NCI-H748 (cell line): ENCODE data around the gene TMIGD3.

Source experiments
- DNase-seq: peaks from one replicate; lab custom pipeline; 2025; ENCODE audit not compliant: unreplicated experiment; lab: John Stamatoyannopoulos, UW

The TMIGD3 gene

DNA sequence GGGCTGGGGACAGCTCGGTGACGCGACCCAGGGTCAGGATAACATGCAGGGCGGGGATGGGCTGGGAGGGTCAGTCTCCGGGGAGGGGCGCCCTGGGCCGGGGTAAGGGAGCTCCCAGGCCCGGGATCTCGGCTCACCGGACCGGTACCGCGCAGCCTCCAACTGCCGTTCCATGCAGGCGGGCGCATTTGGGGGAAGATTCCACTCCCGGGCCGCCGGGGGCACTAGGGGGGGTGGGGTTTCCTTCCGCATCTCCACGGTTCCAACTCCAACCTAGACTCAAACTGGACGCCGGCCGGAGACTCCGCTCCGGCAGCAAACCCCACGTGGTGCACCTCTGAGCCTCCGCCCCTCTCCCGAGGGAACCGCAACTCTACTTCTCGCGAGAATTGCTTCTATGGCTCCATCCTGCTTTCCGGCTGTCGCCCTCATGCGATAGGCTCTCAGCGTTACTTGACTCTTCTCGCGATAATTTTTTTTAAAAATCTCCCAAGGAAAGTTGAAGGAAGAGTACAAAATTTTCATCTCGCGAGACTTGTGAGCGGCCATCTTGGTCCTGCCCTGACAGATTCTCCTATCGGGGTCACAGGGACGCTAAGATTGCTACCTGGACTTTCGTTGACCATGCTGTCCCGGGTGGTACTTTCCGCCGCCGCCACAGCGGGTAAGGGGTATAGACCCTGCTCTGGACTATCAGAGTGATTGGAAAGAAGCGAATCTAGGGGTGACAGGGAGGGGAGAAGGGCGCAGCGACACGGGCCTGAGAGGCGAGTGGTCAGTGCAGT, 54.3 kb downstream of the TMIGD3 start, which contains the start of the genes ATP5PB and WDR77:
ATP5PB (plus strand) TSS at position 547 of the 785 bp plus-strand sequence; CDS start at position 625, 78 bp downstream.
WDR77 (minus strand) TSS at position 339 of the 785 bp plus-strand sequence; CDS start at position 252, 87 bp downstream.
- DNase-seq = peak; percentile 99

- peak; percentile 40 for DNase-seq
Measured at GRCh38 chr1:111448482-111448917, 54.9 kb downstream of the TMIGD3 start.

DNA sequence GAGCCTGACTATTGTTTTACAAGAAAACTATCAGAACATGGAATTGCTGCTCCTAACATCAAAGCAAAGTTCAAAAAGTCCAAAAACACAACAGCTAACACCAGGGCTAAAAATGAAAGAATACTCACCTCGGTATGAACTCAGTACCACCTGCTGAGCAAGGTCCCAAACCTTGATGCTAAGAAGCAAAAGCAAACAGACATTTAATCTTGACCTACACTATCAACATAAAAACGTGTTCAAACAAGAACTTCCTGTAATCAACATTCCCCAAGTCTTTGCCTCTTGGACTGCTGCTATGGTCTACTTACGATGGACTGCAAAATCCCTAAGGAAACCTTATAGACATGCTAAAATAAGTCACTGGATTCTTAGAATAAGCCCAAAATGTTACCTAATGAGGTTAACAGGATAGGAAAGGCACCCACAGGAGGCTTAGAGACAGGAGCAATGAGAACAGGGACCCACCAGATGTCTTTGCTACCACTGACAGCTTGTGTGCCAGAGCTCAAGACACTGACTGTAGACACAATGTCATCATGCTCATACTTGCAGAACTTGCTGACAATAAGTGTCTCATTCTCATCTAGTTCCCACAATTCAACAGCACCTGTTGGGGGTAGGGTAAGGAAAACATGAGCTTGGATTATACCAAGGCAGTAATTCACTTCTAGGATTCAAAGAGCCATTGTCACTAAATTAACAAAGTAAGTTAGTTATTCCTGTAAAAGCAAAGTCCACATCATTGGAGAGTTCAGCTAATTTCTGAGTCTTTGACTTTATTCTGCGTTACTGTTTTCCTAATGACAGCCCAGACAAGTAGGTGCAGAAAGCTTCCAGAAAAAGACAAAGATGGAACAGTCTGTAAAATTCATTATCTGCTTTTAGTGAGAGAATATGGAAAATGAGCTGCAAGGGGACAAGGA, 56.2 kb downstream of the TMIGD3 start:
- no peak for DNase-seq

DNA sequence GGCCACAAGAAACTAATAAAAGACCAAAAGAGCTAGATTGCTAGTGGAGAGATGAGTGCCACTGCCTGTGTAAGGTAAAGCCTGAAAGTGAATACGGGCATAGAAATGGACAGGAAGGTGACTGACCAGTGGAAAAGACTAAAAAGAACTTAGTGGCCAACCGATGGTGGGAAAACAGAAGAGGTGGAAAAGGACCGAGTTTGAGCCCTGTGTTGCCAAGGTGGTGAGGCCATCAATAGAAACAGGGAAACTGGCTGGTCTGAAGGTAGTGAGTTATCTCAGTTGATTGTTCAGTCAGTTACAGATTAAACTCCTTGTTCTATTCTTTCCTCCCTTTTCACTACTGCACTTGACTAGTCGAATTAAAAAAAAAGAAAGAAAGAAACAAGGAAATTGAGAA, 56.9 kb downstream of the TMIGD3 start:
- DNase-seq = no peak

GRCh38 chr1:111444031-111444430, 59.4 kb downstream of the TMIGD3 start:
- DNase-seq = no peak

- no peak for DNase-seq
Measured at GRCh38 chr1:111442457-111442856, 61.0 kb downstream of the TMIGD3 start.

GRCh38 chr1:111441573-111442192, 61.8 kb downstream of the TMIGD3 start:
- DNase-seq = no peak

GRCh38 chr1:111439461-111440351, 63.7 kb downstream of the TMIGD3 start:
- DNase-seq = no peak

GRCh38 chr1:111436726-111437125, 66.7 kb downstream of the TMIGD3 start:
- DNase-seq = no peak
